B cell (primary cell): Measurements from ENCODE around the gene GATA3.

Experiments
- CTCF ChIP-seq: fragments of 200-600 bp; IDR thresholded peaks from one replicate; pipeline ENCODE4 v1.8.0; 2022; ENCODE audit warnings: antibody characterized with exemption, mild to moderate bottlenecking
- EZH2 ChIP-seq: IDR thresholded peaks from 2 replicates; pipeline ENCODE4 v1.6.1; 2012; ENCODE audit warnings: borderline replicate concordance, low read depth, mild to moderate bottlenecking, moderate library complexity, low read length; ENCODE audit not compliant: insufficient read depth, poor library complexity, severe bottlenecking

DNA sequence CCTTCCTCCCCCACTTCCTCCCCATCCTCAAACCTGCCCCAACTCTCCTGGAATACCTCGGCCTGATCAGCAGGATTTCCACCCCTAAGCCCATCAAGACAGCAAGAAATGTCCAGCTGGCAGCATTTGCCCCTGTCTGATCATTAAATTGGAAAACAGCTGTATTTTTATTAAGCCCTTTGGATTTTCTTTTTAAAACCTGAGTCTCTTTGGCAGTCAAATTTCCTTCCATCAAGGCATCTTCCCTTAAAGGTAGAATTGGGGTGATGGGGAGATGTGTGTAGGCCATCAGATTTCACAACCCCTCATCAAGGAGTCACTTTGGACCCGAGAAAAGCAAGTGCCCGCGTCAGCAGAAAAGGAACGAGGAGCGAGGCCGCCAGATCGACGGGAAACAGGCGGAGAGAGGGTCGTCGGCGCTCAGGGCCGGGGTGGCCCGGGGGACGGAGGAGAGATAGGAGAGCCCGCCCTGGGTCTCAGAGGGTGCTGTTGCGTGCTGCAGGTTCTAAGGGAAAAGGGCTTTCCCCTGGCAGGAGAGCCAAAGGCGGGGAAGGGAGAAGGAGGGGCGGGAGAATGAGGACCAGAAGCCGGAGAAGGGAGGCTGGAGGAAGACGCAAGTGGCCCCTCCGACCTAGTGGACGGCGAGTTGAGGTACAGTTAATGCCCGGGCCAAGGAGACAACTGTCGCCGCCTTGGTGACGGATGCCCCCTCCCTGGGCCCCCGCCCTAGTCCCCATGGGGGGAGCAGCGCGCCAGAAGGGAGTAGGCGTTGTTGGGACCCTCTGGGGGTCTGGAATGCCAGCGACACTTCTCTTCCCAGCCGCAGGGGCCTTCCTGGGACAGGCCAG, 11.5 kb upstream of the GATA3 start:
- peak; percentile 33 for TF ChIP-seq EZH2
- no peak for TF ChIP-seq CTCF
